Neural progenitor cell (in vitro differentiated cells): ENCODE measurements around the gene AFF4.

Experiments used
- EZH2phosphoT487 ChIP-seq: fragments of 200-600 bp; sonication (generic); IDR thresholded peaks from 2 replicates; pipeline ENCODE4 v1.6.1; 2017; ENCODE audit warnings: antibody characterized with exemption
- TF ChIP-seq, protein P1 (sequence below): fragments of 200-600 bp; sonication (generic); IDR thresholded peaks from 2 replicates; pipeline ENCODE4 v1.5.1; 2017; ENCODE audit warnings: antibody characterized with exemption, mild to moderate bottlenecking

DNA sequence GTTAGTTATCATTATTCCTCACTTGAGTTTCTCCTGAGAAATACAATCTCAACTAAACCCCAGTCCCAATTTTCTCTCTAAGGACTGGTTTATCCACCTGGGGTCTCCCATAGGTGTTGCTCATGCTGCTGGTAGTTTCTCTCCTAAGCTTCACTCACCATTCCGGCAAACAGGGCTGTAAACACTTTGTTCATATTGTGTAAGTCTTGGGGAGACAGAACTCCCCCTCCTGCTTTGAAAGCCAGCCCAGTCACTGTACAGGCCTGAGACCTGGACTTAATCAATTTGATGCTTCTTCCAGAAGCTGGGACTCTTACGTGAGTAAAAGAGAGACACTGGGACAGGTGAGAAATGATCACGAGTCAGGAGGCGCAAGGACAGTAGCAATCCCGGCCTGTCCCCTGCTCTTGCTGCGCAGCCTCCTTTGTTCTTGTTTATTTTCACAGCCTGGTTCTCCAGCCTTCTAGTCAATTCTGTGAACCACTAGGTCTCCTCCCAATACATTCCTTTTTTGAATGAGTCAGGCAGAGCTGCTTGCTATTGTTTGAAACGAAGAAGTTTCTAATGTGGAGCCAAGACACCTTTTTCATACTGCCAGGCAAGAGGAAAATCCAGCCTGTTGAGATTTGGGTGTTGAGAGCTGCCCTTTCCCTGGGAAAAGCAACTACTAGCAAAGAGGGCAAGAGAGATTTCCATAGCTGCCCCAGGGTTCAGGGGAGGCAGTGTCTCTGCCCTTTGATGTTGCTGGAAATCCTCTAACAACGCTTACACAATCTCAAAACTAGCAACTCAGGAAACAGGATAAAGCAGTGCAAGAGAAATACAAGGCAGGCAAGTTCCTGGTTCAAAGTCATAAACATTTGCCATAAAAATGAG is 123.8 kb downstream of the AFF4 start:
- TF ChIP-seq, protein P1, sequence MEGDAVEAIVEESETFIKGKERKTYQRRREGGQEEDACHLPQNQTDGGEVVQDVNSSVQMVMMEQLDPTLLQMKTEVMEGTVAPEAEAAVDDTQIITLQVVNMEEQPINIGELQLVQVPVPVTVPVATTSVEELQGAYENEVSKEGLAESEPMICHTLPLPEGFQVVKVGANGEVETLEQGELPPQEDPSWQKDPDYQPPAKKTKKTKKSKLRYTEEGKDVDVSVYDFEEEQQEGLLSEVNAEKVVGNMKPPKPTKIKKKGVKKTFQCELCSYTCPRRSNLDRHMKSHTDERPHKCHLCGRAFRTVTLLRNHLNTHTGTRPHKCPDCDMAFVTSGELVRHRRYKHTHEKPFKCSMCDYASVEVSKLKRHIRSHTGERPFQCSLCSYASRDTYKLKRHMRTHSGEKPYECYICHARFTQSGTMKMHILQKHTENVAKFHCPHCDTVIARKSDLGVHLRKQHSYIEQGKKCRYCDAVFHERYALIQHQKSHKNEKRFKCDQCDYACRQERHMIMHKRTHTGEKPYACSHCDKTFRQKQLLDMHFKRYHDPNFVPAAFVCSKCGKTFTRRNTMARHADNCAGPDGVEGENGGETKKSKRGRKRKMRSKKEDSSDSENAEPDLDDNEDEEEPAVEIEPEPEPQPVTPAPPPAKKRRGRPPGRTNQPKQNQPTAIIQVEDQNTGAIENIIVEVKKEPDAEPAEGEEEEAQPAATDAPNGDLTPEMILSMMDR, result no peak
- no peak for TF ChIP-seq EZH2phosphoT487
